ENCODE measurements around the gene BICRA.
"Not testable (repeated sequence)": the region's sequence is repeated elsewhere in the genome, so short reads cannot be mapped to it uniquely, and the experiment has no call there.

The BICRA gene

GRCh38 chr19:47633517-47633916, 24.6 kb downstream of the BICRA start:
- no peak overlapping the region for H3K4me2 ChIP-seq (ENCODE audit: low read length)
- H3K27me3 ChIP-seq (ENCODE audit: insufficient read depth, low read length): no peaks in the 10 kb centered on the region
- no peaks in the 10 kb centered on the region for H3F3A ChIP-seq (ENCODE audit: insufficient read depth, low read length)
- H3K27ac ChIP-seq (ENCODE audit: low read depth, low read length, poor library complexity, severe bottlenecking): no peak overlapping the region
- no peak overlapping the region for H3K9ac ChIP-seq (ENCODE audit: low read length)
- TF ChIP-seq, protein P1, sequence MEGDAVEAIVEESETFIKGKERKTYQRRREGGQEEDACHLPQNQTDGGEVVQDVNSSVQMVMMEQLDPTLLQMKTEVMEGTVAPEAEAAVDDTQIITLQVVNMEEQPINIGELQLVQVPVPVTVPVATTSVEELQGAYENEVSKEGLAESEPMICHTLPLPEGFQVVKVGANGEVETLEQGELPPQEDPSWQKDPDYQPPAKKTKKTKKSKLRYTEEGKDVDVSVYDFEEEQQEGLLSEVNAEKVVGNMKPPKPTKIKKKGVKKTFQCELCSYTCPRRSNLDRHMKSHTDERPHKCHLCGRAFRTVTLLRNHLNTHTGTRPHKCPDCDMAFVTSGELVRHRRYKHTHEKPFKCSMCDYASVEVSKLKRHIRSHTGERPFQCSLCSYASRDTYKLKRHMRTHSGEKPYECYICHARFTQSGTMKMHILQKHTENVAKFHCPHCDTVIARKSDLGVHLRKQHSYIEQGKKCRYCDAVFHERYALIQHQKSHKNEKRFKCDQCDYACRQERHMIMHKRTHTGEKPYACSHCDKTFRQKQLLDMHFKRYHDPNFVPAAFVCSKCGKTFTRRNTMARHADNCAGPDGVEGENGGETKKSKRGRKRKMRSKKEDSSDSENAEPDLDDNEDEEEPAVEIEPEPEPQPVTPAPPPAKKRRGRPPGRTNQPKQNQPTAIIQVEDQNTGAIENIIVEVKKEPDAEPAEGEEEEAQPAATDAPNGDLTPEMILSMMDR (IDR thresholded peaks at IDR 0.05; ENCODE audit: low read length): no peak
- TF ChIP-seq EZH2 (IDR thresholded peaks at IDR 0.05; ENCODE audit: borderline replicate concordance, low read length): no peak
- H4K20me1 ChIP-seq (ENCODE audit: insufficient read depth, low read length): no peaks in the 10 kb centered on the region
- no peaks in the 10 kb centered on the region for H3K9me2 ChIP-seq (ENCODE audit: low read depth, low read length)
- H3K9me3 ChIP-seq (ENCODE audit: low read length): no peaks in the 10 kb centered on the region
- no peak overlapping the region for H2AFZ ChIP-seq (ENCODE audit: low read length)
- H3K79me2 ChIP-seq (ENCODE audit: insufficient read depth, low read length): peaks cover 9% of the 10 kb centered on the region; the same call in 1 of the 2 replicates
- peaks cover 13% of the 10 kb centered on the region for H3K36me3 ChIP-seq (ENCODE audit: insufficient read depth, low read length)
- no peaks in the 10 kb centered on the region for H3K4me1 ChIP-seq (ENCODE audit: insufficient read depth, low read length, severe bottlenecking)
- H3K4me3 ChIP-seq (ENCODE audit: low read depth, low read length, poor library complexity, severe bottlenecking): no peak overlapping the region

DNA sequence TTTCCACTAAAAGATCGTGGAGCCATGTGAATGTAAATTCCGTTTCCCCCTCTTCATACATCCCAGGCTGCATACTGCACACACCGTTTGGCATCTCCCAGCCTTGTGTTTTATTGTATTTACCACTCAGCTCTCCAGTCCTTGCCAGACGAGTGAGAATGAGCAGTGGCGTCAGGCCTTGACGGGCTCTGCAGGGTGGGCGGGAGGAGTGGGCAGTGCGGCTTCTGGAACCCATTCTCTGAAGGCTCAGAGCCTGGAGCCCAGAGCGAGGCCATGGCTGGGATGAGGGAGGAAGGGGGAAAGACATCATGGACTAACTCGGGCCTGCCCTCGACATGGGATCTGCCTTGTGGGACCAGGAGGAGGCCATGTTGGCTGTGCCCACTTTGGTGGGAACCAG, 25.1 kb downstream of the BICRA start:
- H3K4me2 ChIP-seq (ENCODE audit: low read length): no peak overlapping the region
- no peaks in the 10 kb centered on the region for H3K27me3 ChIP-seq (ENCODE audit: insufficient read depth, low read length)
- peaks cover 13% of the 10 kb centered on the region for H3K36me3 ChIP-seq (ENCODE audit: insufficient read depth, low read length)
- H2AFZ ChIP-seq (ENCODE audit: low read length): no peak overlapping the region
- H4K20me1 ChIP-seq (ENCODE audit: insufficient read depth, low read length): no peaks in the 10 kb centered on the region
- no peaks in the 10 kb centered on the region for H3K9me2 ChIP-seq (ENCODE audit: low read depth, low read length)
- H3K9ac ChIP-seq (ENCODE audit: low read length): no peak overlapping the region
- H3K27ac ChIP-seq (ENCODE audit: low read depth, low read length, poor library complexity, severe bottlenecking): no peak overlapping the region
- peaks cover 8% of the 10 kb centered on the region; the same call in 1 of the 2 replicates for H3K79me2 ChIP-seq (ENCODE audit: insufficient read depth, low read length)
- H3K4me3 ChIP-seq (ENCODE audit: low read depth, low read length, poor library complexity, severe bottlenecking): no peak overlapping the region
- H3K9me3 ChIP-seq (ENCODE audit: low read length): no peaks in the 10 kb centered on the region
- no peaks in the 10 kb centered on the region for H3F3A ChIP-seq (ENCODE audit: insufficient read depth, low read length)
- H3K4me1 ChIP-seq (ENCODE audit: insufficient read depth, low read length, severe bottlenecking): no peaks in the 10 kb centered on the region
- TF ChIP-seq EZH2 (IDR thresholded peaks at IDR 0.05; ENCODE audit: borderline replicate concordance, low read length): no peak
- TF ChIP-seq, protein P1 (IDR thresholded peaks at IDR 0.05; ENCODE audit: low read length): no peak

GRCh38 chr19:47635152-47635754, 26.3 kb downstream of the BICRA start:
- not testable (repeated sequence) for H4K20me1 ChIP-seq (ENCODE audit: insufficient read depth, low read length); H3K9me2 ChIP-seq (ENCODE audit: low read depth, low read length); H3K4me3 ChIP-seq (ENCODE audit: low read depth, low read length, poor library complexity, severe bottlenecking); H3F3A ChIP-seq (ENCODE audit: insufficient read depth, low read length); H3K4me2 ChIP-seq (ENCODE audit: low read length); H3K4me1 ChIP-seq (ENCODE audit: insufficient read depth, low read length, severe bottlenecking); H2AFZ ChIP-seq (ENCODE audit: low read length); H3K27me3 ChIP-seq (ENCODE audit: insufficient read depth, low read length); H3K27ac ChIP-seq (ENCODE audit: low read depth, low read length, poor library complexity, severe bottlenecking); H3K36me3 ChIP-seq (ENCODE audit: insufficient read depth, low read length); H3K9me3 ChIP-seq (ENCODE audit: low read length); H3K79me2 ChIP-seq (ENCODE audit: insufficient read depth, low read length); H3K9ac ChIP-seq (ENCODE audit: low read length)

DNA sequence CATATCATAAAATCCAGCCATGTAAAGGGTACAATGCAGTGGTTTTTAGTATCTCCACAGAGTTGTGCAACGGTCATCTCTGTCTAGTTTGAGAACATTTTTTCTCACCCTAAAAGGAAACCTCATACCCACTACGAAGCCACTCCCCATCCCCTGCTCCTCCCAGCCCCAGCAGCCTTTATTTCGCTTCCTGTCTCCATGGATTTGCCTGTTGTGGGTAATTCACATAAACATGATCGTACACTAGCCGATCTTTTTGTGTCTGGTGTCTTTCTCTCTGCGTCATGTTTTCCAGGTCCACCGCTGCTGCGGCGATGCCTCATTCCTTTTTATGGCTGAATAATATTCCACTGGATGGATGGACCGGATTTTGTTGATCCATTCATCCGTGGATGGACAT, 28.6 kb downstream of the BICRA start:
- no peak overlapping the region for H3K9ac ChIP-seq (ENCODE audit: low read length)
- H4K20me1 ChIP-seq (ENCODE audit: insufficient read depth, low read length): no peaks in the 10 kb centered on the region
- no peak overlapping the region for H2AFZ ChIP-seq (ENCODE audit: low read length)
- no peaks in the 10 kb centered on the region for H3K79me2 ChIP-seq (ENCODE audit: insufficient read depth, low read length)
- H3K4me2 ChIP-seq (ENCODE audit: low read length): no peak overlapping the region
- no peaks in the 10 kb centered on the region for H3K9me2 ChIP-seq (ENCODE audit: low read depth, low read length)
- TF ChIP-seq, protein P1 (IDR thresholded peaks at IDR 0.05; ENCODE audit: low read length): no peak
- no peak for TF ChIP-seq EZH2 (IDR thresholded peaks at IDR 0.05; ENCODE audit: borderline replicate concordance, low read length)
- no peaks in the 10 kb centered on the region for H3K27me3 ChIP-seq (ENCODE audit: insufficient read depth, low read length)
- no peaks in the 10 kb centered on the region for H3K9me3 ChIP-seq (ENCODE audit: low read length)
- no peak overlapping the region for H3K27ac ChIP-seq (ENCODE audit: low read depth, low read length, poor library complexity, severe bottlenecking)
- no peaks in the 10 kb centered on the region for H3K36me3 ChIP-seq (ENCODE audit: insufficient read depth, low read length)
- no peak overlapping the region for H3K4me3 ChIP-seq (ENCODE audit: low read depth, low read length, poor library complexity, severe bottlenecking)
- H3F3A ChIP-seq (ENCODE audit: insufficient read depth, low read length): no peaks in the 10 kb centered on the region
- no peaks in the 10 kb centered on the region for H3K4me1 ChIP-seq (ENCODE audit: insufficient read depth, low read length, severe bottlenecking)
